Diencephalon (tissue), 1 donor: ENCODE results near the gene SLC30A1. TPM values are rescaled to one million over a fixed set of nuclear protein-coding genes. Genes with fewer than 3 reads are reported as not detected.

Experiments
- total RNA-seq: library from RNA; depleted of rRNA; stranded (reverse); fragments of >200 nt; gene quantifications from one replicate; pipeline ENCODE4 v1.2.3, GENCODE V29; 2014

Gene SLC30A1
- total RNA-seq: 29.5 TPM

GRCh38 chr1:211578640-211579439 is at the start of gene SLC30A1:
Gene SLC30A1 (minus strand): TSS chr1:211579161. CDS start chr1:211578612, 549 bp downstream.

Other genes starting within 250 kb of the SLC30A1 start
- 0.92 TPM for gene RD3, start 87.0 kb downstream of the SLC30A1 start, total RNA-seq
- gene NEK2, start 96.5 kb upstream of the SLC30A1 start, total RNA-seq: 4.8 TPM